Right ventricle myocardium inferior (tissue), 1 donor: ENCODE measurements around the gene GNAQ. TPM values are rescaled to one million over a fixed set of nuclear protein-coding genes. Genes with fewer than 3 reads are reported as not detected.

Source experiments
- ATAC-seq: fragments of 200-7000 bp; cut with Tn5 transposase; one replicate; pipeline ENCODE4 v1.9.1; 2020; ENCODE audit warnings: mild to moderate bottlenecking, moderate library complexity
- DNase-seq: peaks from one replicate; pipeline ENCODE4 v3.0.0; 2021; ENCODE audit errors: missing footprints
- intact Hi-C: fragments of 100-400 bp; cut with DNase I; formaldehyde crosslinking; loops from one replicate; pipeline ENCODE4 v1.11.0; 2022
- total RNA-seq: library from RNA; stranded (reverse); fragmentation: NEBNext Ultra II Directional; extraction: Animal tissue kit (Norgen Biotek cat#: 25700); gene quantifications from one replicate; pipeline ENCODE4 v1.2.1, GENCODE V29; 2021
- donor health status: DM: no; HTN: yes; CAD: no; lungs with severe emphysema.

The GNAQ gene
- total RNA-seq, 1 donor from 2014 or later: 15.9 TPM

GRCh38 chr9:77982581-77983319 is 48.9 kb downstream of the GNAQ start:
- ATAC-seq (no peak), DNase-seq (no peak)
- intact Hi-C loops: no loop called here

GRCh38 chr9:77981907-77982306 is 49.7 kb downstream of the GNAQ start:
- ATAC-seq: no peak
- DNase-seq: no peak
- intact Hi-C loops: no loop called here

DNA sequence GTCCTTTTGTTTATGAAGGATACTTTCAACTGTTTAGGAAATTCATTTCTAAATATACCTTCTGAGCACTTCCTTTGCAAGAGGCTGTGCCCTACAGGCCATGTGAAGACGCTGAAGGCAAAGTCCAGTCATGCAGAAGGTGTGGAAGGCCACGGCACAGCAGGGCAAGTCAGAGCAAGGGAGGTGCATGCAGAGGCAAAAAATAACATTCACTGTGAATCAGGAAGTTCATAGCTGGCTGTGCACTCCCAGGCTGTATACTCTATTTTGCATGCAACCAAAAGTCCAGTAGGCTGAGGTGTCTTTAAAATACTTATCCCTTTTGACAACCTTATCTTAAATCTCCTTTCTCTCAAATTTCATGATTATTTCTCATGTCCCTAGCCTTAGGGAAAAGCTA is 50.3 kb downstream of the GNAQ start:
- intact Hi-C loops: no loop called here
- ATAC-seq: no peak
- no peak for DNase-seq

GRCh38 chr9:77980622-77981021 is 51.0 kb downstream of the GNAQ start:
- no peak for DNase-seq
- no peak for ATAC-seq
- intact Hi-C loops: no loop called here

GRCh38 chr9:77978086-77978781 is 53.4 kb downstream of the GNAQ start:
- no peak for ATAC-seq
- intact Hi-C loops: no loop called here
- DNase-seq: no peak

DNA sequence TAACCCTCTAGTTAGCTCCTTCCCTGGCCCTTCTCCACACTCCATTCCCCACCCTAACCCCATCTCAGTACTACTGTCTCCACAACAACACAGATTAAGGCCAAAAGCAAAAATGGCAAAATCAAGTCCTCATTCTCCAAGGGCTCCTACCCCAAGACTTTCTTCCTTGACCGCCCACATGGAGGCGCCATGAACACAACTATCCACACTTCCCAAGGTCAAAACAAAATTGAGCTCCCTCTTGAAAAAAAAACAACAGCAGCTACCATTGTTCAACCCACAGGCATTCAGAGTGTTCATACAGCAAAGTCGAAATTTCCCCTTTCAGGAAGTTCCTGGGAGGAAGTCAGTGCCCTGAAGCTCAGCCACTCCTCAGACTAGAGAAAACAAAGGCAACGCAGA is 54.4 kb downstream of the GNAQ start:
- DNase-seq (no peak), ATAC-seq (peak; percentile 89)
- intact Hi-C loops: loop anchor here (2.0 kb wide), 1 partner anchor 58 kb away; no protein-coding TSS in a partner anchor

DNA sequence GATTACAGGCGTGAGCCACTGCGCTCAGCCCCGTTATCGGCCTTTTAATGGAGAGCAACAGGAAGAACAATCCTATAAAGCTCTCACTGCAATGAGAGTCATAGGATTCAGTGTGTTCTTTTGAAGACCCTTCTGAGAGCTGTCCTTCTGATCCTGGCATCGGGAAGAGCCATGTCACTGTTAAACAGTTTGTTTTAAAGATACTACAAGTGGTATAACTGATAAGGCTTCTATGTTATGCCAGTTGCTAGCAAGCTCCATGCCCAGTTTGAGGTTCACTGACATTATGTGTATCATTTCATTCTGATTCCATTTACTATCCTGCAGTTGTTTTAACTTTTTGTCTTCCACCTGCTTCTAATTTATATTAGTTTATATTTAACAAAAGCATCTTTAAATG is 55.8 kb downstream of the GNAQ start:
- ATAC-seq: no peak
- intact Hi-C loops: loop anchor here (2.0 kb wide), 1 partner anchor 59 kb away; no protein-coding TSS in a partner anchor
- DNase-seq: no peak

GRCh38 chr9:77975036-77975435 is 56.6 kb downstream of the GNAQ start:
- ATAC-seq: no peak
- intact Hi-C loops: no loop called here
- no peak for DNase-seq

- DNase-seq: no peak
- intact Hi-C loops: no loop called here
- no peak for ATAC-seq
These were observed 57.2 kb downstream of the GNAQ start for GRCh38 chr9:77974434-77974833.

GRCh38 chr9:77969083-77969482 is 62.5 kb downstream of the GNAQ start:
- no peak for ATAC-seq
- intact Hi-C loops: no loop called here

GRCh38 chr9:77968506-77968905 is 63.1 kb downstream of the GNAQ start:
- ATAC-seq (no peak), DNase-seq (no peak)
- intact Hi-C loops: no loop called here

More at GRCh38 chr9:77969083-77969482, 62.5 kb downstream of the GNAQ start:
- DNase-seq: no peak

- intact Hi-C loops: no loop called here
- ATAC-seq (no peak), DNase-seq (no peak)
These were observed 64.9 kb downstream of the GNAQ start for GRCh38 chr9:77966718-77967117.

GRCh38 chr9:77965445-77966123 is 66.0 kb downstream of the GNAQ start:
- no peak for ATAC-seq
- DNase-seq: no peak
- intact Hi-C loops: no loop called here

DNA sequence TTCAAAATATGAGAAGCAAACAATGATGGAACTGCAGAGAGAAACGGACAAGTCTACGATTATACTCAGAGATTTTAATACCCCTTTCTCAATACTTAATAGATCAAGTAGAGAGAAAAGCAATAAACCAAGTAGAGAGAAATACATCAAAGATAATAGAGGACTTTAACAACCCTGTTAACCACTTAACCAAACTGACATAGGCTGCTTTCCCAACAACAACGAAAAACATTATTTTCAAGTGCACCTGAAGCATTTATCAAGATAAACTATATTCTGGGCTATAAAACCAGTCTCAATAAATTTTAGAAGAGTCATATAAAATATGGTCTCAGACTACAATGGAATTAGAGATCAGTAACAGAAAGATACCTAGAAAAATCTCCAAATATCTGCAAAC is 67.4 kb downstream of the GNAQ start:
- ATAC-seq (no peak), DNase-seq (no peak)
- intact Hi-C loops: no loop called here

DNA sequence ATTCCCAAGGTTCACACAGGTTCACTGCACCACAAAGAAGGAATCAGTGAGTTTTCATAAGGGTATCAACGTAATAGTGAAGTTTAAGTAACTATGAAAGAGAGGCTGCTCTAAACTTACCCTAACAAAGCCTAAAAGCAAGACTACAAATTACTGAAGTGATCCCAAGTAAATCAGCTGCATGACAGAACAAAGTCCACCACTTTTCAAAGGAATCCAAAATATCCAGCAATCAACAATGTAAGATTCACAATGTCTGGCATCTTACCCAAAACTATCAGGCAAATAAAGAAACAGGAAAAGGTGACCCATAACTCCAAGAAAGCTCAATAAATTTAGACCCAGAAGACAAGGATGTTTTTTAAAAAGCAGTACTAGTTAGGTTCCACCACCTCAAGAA is 70.1 kb downstream of the GNAQ start:
- no peak for ATAC-seq
- intact Hi-C loops: no loop called here

GRCh38 chr9:77960356-77961153 is 71.1 kb downstream of the GNAQ start:
- intact Hi-C loops: no loop called here
- DNase-seq: no peak
- no peak for ATAC-seq

More for the DNA sequence above, 70.1 kb downstream of the GNAQ start:
- no peak for DNase-seq

GRCh38 chr9:77959803-77960202 is 71.8 kb downstream of the GNAQ start:
- ATAC-seq: no peak
- no peak for DNase-seq
- intact Hi-C loops: no loop called here

DNA sequence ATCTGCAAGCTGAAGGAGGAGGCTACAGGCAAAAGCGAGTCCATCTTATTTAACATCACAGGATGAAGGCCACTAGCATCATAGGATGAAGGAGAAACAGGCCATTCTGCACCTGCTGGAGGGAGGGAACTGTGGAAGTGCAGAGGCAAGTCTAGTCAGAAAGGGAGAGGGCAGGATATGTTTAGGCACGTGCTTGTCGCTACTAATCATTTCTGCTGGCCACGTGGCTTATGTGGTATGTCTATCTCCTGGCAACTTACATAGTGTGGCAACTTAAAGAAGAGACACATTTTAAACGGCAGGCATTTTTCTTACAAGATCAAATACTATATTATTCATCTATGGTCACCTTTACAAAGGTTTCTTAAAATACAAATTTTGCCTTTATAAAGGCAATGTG is 74.0 kb downstream of the GNAQ start:
- ATAC-seq (no peak), DNase-seq (no peak)
- intact Hi-C loops: no loop called here

- intact Hi-C loops: no loop called here
- DNase-seq (no peak), ATAC-seq (no peak)
These were observed 75.1 kb downstream of the GNAQ start for GRCh38 chr9:77956555-77956954.
